Stimulated activated CD4-positive, alpha-beta T cell treated with anti-CD3 and anti-CD28 coated beads, Interleukin-12 subunit alpha, Interleukin-12 subunit beta, amount 100 ng/mL, for 24 hours (primary cell): ENCODE results near the gene UGT2B10.

ENCODE experiments used
- DNase-seq, 2 experiments: peaks; one replicate each; pipeline ENCODE4 v3.0.0-alpha.2; 2020; ENCODE audit warnings: low read depth in 2 of 2

Gene UGT2B10

GRCh38 chr4:68871809-68872642 lies 56.2 kb downstream of the UGT2B10 start:
- no peak for DNase-seq

DNA sequence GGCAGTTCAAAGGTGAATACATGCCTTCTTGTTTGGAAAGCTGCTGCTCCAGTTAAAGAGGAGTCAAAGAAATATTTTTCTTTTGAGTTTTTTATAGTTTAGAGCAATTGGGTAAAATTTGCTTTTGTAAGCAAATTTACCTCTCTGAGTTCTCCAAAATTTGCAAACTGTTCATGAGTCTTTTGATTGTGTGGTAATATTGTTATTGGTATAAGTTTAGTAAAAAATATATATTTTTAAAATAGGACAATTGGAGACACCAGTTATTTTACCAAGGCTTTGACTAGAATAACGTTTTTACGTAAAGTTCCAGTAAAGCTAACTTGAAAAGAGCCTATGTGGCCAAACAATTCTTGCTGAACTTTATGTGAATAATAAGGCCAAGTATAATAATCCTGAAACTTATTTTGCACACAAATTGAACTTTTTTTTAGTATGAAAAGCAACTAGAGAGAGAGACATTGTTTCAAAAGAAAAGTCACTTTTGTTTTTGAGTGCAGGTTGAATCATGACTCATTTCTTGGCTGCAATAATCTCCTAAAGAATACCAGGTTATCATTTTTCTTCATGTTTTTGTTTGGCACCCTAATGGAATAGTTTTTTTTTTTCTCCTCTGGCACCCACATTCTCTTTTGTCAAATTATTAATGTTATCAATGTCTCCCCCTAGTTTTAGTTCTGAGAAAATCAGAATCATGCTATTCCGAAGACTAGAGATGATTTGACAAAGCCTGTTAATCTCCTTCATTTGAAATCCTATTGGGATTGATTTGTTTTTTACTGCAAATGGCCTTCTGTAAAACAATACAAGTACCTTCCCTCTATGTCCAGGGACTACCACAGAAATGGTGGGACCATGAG lies 57.1 kb downstream of the UGT2B10 start:
- DNase-seq, result no peak

GRCh38 chr4:68874507-68874906 lies 58.7 kb downstream of the UGT2B10 start:
- no peak for DNase-seq

DNA sequence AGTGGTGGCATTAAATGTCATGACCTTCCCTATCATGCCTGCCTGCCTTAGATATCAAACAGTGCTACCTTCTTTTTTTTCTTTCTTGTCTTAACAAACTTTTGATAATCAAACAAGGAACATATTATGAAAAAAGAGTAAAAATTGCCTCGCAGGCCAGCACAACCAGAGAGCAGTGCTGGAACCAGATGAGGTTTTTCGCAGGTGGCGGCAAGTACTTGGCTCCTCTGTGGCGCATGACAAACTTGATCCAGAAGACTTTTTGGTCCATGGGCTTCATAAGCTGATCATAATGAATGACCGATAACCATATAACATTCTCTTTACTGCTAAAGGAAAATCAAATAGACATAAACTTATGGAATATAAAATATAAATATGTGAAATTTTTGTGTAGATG lies 61.8 kb downstream of the UGT2B10 start:
- DNase-seq, result no peak

DNA sequence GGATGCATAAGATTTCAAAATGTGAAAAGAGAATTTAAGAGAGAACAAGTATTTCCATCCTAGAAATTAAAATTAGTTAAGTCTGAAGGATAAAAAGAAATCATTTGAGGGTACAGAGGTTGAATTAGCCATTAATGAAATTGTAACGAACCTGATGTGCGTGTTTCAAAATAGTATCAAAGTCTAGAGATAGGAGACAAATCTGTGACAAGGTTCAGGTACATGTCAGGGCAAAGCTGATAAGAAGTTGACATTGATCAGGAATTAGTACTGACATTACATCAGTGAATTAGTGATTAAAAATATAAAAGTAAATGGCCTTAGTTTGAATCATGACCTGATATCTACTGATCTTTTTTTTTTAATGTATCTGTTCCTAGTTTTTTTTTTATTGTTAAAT lies 62.3 kb downstream of the UGT2B10 start:
- DNase-seq, result no peak
